ENCODE measurements around the gene AMH. TPM values are rescaled to one million over a fixed set of nuclear protein-coding genes. Genes with fewer than 3 reads are reported as not detected.

The AMH gene
- total and polyA plus RNA-seq, 9 donors = 1.5 to 13.3 (median 6.8) TPM

DNA sequence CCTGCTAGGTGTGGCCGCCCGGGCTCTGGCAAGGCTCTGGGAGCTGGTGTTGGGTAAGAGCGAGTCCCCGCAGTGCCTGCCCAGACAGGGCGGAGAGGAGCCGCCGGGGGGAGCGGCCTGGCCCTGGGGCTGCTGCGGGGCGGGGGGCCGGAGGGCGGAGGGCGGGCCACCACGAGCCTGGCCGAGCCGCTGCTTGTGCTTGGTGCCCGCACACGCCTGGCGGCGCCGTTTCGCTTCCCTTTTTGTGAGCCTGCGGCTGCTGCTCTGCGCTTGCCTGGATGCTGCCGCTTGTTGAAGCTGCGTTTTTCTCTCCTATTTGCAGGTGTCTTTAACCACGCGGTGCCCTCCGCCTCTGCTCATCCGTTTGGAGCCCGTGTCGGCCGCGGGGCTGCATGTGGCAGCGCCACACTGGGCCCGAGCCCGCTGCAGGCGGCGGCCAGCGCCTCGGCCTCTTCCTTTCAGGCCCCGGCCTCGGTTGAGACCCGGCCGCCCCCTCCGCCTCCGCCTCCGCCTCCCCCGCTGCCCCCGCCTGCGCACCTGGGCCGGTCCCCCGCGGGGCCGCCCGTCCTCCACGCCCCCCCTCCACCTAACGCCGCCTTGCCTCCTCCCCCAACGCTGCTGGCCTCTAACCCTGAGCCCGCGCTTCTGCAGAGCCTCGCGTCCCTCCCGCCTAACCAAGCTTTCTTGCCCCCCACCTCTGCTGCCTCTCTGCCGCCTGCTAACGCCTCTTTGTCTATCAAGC lies 21.5 kb upstream of the AMH start:
- Histone ChIP-seq H3K27me3 (ENCODE audit: control insufficient read depth, insufficient read depth, low read length) (no peaks in the 10 kb centered on the region), H3K4me1 (ENCODE audit: control insufficient read depth, insufficient read depth, low read length) (peaks cover 5% of the 10 kb centered on the region), H3K27ac (ENCODE audit: low read length) (no peak overlapping the region), H3K36me3 (ENCODE audit: control insufficient read depth, insufficient read depth, low read length) (peaks cover 81% of the 10 kb centered on the region), H3K9me3 (replicated peaks; ENCODE audit: control insufficient read depth, low read depth, low read length) (no peaks in the 10 kb centered on the region), H3K4me3 (ENCODE audit: low read length) (no peak overlapping the region)
- no peak for DNase-seq
- 81% methylated on average over 54 of the region's 67 CpGs for WGBS (ENCODE audit: insufficient coverage)

DNA sequence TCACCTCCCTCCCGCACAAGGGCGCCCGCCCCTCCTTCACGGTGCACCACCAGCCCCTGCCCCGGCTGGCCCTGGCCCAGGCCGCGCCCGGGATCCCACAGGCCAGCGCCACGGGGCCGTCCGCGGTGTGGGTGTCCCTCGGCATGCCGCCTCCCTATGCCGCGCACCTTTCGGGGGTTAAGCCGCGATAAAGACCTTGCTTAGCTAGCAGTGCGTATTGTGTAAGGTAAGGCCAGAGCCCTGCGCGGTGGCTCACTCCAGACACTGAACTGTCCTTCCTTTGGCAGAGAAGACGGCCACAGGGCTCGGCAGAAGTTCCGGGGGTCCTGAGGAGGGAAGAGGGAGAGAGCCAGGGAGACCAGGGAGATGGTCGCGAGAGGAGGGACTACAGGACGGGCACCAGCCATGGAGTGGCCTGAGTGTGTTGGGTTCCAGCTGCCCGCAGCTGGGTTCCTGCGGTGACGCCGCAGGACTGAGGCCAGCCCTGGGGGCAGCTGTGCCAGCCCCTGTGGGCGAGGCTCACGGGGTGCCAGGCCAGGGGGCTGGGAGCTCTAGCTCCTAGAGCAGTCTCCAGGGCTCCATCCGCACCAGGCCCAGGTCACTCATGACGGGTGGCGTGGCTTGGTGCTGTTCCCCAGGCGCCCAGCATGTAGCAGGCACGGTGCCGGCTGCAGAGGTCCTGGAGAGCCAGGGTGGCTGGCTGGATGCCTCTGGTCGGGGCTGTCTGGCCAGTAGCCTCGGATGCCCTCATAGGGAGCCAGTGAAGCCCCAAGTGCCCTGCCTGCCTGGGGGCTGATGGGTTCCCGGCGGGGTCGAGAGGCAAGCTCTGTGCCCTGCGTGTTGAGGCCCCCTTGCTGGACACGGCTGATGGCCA lies 20.7 kb upstream of the AMH start:
- no peak for DNase-seq
- Histone ChIP-seq H3K36me3 (ENCODE audit: control insufficient read depth, insufficient read depth, low read length) (peaks cover 83% of the 10 kb centered on the region), H3K27me3 (ENCODE audit: control insufficient read depth, insufficient read depth, low read length) (no peaks in the 10 kb centered on the region), H3K4me3 (ENCODE audit: low read length) (no peak overlapping the region), H3K9me3 (replicated peaks; ENCODE audit: control insufficient read depth, low read depth, low read length) (no peaks in the 10 kb centered on the region), H3K27ac (ENCODE audit: low read length) (no peak overlapping the region), H3K4me1 (ENCODE audit: control insufficient read depth, insufficient read depth, low read length) (peaks cover 5% of the 10 kb centered on the region)
- 92% methylated on average over 48 of the region's 48 CpGs for WGBS (ENCODE audit: insufficient coverage)

DNA sequence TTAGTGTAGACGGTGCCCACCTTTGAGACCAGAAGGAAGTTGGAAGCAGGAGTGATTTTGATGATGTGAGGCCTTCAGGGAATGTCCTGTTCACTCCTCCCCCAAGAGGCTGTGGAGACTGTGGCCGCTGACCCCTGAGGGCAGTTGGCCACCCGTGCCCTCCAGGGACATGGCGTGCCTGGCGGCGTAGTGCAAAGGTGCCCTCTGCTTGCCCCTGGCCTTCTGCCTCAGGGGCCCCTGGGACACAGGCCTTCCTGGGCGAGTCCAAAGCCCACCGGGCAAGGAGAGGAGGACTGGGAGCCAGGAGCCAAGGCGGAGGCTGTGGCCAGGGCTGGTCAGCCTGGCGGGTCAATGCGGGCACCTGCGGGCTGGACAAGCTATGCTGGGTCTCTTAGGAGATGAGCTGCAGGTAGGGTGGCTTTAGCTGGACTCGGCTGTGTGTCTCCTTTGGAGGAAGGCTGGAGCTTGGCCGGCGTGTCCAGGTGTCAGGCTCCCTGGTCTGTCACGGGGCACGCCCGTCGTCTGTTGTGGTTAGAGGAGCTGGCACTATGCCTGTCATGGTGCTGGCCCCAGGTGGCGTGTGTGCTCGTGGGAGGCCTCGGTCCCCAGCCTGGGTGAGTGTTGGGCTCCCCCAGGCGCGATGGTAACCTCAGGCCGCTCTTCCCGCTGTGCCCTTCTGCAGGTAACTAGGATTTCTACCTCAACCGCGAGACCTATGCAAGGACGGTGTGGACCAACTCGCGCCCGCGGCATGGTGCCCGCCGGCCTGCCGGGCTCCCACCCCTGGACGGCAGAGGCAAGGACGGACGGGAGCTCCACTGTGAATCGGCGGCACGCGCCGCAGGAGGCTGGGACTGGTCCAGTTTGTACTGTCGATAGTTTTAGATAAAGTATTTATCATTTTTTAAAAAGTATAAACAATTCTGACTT lies 19.8 kb upstream of the AMH start:
- H3K36me3 ChIP-seq (ENCODE audit: control insufficient read depth, insufficient read depth, low read length) = peaks cover 83% of the 10 kb centered on the region

DNA sequence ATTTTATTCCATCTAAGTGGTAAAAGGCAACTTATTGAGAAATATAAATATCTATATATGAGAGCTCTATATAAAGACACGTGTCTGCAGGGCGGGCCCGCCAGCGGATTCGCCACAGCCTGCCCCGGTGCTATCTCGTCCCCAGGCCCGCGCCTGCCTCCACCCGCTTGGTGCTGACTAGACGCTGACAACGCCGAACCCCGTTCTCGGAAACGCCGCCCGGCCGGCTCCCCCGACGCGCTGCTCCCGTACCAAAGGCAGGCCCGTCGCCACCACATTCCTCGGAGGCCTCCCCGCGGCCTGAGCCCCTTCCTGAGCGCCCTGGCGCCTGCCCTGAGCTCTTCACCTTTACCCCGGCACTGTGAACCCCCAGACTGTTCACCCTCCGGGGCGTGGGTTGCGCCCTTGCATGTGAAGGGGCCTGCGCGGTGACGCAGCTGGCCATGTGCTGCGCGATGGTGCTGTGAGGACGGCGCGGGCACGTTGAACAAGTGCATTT lies 19.0 kb upstream of the AMH start:
- H3K36me3 ChIP-seq (ENCODE audit: control insufficient read depth, insufficient read depth, low read length) = peaks cover 82% of the 10 kb centered on the region
- H3K4me1 ChIP-seq (ENCODE audit: control insufficient read depth, insufficient read depth, low read length) = peaks cover 9% of the 10 kb centered on the region
- DNase-seq = no peak

More for the DNA sequence above, 19.8 kb upstream of the AMH start:
- 90% methylated on average over 29 of the region's 45 CpGs for WGBS (ENCODE audit: insufficient coverage)
- no peak for DNase-seq
- no peaks in the 10 kb centered on the region for H3K9me3 ChIP-seq (replicated peaks; ENCODE audit: control insufficient read depth, low read depth, low read length)
- H3K4me1 ChIP-seq (ENCODE audit: control insufficient read depth, insufficient read depth, low read length) = peaks cover 5% of the 10 kb centered on the region
- no peak overlapping the region for H3K4me3 ChIP-seq (ENCODE audit: low read length)
- H3K27ac ChIP-seq (ENCODE audit: low read length) = no peak overlapping the region
- H3K27me3 ChIP-seq (ENCODE audit: control insufficient read depth, insufficient read depth, low read length) = no peaks in the 10 kb centered on the region

DNA sequence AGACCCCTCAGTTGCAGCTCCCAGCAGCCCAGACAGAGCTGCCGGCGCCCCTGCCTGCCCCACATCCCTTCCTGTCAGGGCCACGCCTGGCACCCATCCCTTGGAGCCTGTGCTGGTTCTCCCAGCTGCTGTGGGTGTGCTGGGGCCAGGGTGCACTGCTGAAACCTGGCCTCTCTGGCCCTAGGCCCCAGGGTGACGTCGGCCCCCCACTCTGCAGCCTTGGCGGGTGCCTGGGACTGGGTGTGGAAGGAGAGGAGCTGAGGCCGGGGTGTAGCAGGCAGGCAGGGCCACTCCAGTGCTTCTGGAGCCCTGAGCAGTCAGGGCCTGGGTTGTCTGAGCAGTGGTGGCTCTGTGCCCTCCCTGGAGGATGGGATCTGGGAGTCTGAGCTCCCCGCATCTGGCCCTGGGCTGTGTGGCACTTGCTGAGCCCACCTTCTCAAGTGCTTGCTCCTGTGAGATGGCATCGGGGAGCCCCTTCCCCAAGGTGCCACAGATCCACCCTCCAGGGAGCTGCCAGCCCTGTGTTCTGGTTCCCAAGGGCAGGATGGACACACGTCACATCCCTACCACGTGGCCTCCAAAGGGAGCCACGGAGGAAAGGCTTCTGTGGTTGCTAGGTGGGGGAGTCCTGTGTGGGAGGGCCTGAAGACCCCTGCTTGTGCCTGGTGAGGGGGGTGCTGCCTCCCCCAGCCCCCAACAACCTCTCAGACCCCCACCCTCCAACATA lies 18.2 kb upstream of the AMH start:
- peaks cover 13% of the 10 kb centered on the region for H3K4me1 ChIP-seq (ENCODE audit: control insufficient read depth, insufficient read depth, low read length)
- DNase-seq = no peak
- no peaks in the 10 kb centered on the region for H3K9me3 ChIP-seq (replicated peaks; ENCODE audit: control insufficient read depth, low read depth, low read length)
- H3K27ac ChIP-seq (ENCODE audit: low read length) = no peak overlapping the region
- no peaks in the 10 kb centered on the region for H3K27me3 ChIP-seq (ENCODE audit: control insufficient read depth, insufficient read depth, low read length)
- peaks cover 73% of the 10 kb centered on the region for H3K36me3 ChIP-seq (ENCODE audit: control insufficient read depth, insufficient read depth, low read length)
- no peak overlapping the region for H3K4me3 ChIP-seq (ENCODE audit: low read length)
- WGBS (ENCODE audit: insufficient coverage) = 70% methylated on average over 5 of the region's 12 CpGs

More for the DNA sequence above, 19.0 kb upstream of the AMH start:
- Histone ChIP-seq H3K27me3 (ENCODE audit: control insufficient read depth, insufficient read depth, low read length) (no peaks in the 10 kb centered on the region), H3K9me3 (replicated peaks; ENCODE audit: control insufficient read depth, low read depth, low read length) (no peaks in the 10 kb centered on the region), H3K4me3 (ENCODE audit: low read length) (no peak overlapping the region), H3K27ac (ENCODE audit: low read length) (no peak overlapping the region)
- 91% methylated on average over 42 of the region's 43 CpGs for WGBS (ENCODE audit: insufficient coverage)

DNA sequence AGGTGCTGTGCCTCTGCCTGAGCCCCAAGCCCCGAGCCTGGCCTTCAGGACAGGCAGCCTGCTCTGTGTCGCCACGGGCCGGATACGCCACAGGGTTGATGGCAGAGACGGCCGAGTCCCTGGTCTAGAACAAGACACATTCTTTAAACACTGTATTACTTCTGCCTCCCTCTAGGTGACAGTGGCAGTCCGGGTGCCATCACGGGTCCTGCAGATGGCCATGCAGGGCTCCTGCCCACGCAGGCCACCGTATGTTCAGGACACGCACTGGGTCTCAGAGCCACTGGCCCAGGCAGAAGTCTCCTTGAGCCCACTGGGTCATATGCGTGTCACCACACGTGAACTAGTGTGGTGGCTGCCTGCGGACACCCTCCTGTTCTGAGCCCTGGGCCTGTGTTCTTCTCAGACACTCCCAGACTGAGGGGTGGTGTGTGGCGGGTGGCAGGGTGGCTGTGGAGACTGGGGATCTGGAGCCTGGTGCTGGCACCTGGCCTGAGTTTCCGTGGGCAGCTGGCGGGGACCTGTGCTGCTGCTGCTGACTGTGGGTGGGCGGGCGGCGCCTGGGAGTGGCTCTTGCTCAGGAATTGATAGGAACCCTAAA lies 17.4 kb upstream of the AMH start:
- Histone ChIP-seq H3K27ac (ENCODE audit: low read length) (no peak overlapping the region), H3K4me1 (ENCODE audit: control insufficient read depth, insufficient read depth, low read length) (peaks cover 13% of the 10 kb centered on the region), H3K36me3 (ENCODE audit: control insufficient read depth, insufficient read depth, low read length) (peaks cover 68% of the 10 kb centered on the region), H3K4me3 (ENCODE audit: low read length) (no peak overlapping the region), H3K9me3 (replicated peaks; ENCODE audit: control insufficient read depth, low read depth, low read length) (no peaks in the 10 kb centered on the region), H3K27me3 (ENCODE audit: control insufficient read depth, insufficient read depth, low read length) (no peaks in the 10 kb centered on the region)
- WGBS (ENCODE audit: insufficient coverage) = 67% methylated on average over 20 of the region's 21 CpGs
- DNase-seq = no peak

DNA sequence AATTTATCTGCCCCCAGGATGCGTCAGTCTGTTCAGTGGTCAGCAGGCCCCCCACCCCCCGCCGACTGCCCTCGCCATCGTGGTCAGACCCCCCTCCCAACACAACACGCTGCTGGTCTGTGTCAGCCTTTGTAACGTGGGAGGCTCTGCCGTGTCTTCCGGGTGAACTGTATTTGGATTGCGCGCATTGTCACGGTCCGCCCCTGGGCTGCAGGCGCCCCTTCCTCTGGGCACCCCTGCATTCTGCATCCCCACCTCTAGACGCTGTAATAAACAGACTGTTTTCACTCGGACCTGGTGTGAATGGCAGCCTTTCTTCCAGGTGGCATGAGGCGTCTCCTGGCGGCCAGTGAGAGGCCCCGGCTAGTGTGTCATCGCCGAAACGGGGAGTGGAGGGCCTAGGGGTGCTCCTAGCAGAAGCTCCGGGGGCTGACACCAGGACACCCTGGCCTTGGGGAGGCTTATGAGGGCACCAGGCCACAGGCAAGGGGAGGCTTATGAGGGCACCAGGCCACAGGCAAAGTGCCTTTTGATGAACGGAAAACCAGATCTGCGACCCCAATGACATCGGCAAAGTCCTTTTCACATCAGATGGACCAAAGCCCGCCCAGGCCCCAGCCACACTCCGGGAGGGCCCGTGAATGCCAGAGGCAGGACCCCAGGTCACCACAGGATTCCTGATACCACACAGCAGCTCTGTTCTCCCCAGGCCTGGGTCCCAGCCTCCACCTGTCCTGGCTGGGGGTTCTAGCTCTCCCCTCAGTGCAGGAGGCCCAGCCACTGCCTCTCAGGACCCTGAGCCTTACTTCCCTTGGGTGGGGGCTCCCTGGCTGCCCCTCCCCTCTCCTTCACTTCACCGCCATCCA lies 16.6 kb upstream of the AMH start:
- Histone ChIP-seq H3K36me3 (ENCODE audit: control insufficient read depth, insufficient read depth, low read length) (peaks cover 69% of the 10 kb centered on the region), H3K9me3 (replicated peaks; ENCODE audit: control insufficient read depth, low read depth, low read length) (no peaks in the 10 kb centered on the region), H3K27ac (ENCODE audit: low read length) (no peak overlapping the region), H3K27me3 (ENCODE audit: control insufficient read depth, insufficient read depth, low read length) (no peaks in the 10 kb centered on the region), H3K4me3 (ENCODE audit: low read length) (no peak overlapping the region), H3K4me1 (ENCODE audit: control insufficient read depth, insufficient read depth, low read length) (peaks cover 18% of the 10 kb centered on the region)
- WGBS (ENCODE audit: insufficient coverage) = 66% methylated on average over 22 of the region's 30 CpGs
- no peak for DNase-seq

DNA sequence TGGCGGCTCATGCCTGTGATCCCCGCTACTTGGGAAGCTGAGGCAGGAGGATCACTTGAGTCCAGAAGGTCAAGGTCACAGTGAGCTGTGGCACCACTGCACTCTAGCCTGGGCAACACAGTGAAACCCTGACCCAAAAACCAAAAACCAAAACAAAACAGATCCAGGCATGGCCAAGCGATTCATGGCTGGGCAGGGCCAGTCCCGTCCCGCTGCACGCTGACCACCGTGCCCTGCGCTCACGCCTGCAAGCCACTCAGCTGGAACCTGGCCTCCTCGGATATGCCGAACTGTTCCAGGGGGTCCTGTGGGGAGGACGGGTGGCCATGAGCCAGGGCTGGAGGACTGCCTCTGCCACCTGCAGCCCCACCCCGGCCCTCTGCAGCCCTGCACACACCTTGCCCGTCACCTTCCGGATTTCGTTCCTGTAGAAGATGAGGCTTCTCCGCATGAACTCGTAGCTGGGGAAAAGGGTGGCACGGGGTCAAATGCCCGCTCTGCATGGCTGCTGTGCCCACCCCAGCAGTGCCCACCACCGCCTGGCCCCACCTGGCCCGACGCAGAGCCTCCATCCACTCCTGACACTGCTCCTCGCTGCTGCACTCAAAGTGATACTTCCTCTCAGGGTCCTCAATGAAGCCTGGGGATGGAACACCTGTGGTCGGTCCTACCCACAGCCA lies 15.4 kb upstream of the AMH start:
- DNase-seq = no peak
- no peak overlapping the region for H3K27ac ChIP-seq (ENCODE audit: low read length)
- H3K4me1 ChIP-seq (ENCODE audit: control insufficient read depth, insufficient read depth, low read length) = peaks cover 29% of the 10 kb centered on the region
- no peaks in the 10 kb centered on the region for H3K9me3 ChIP-seq (replicated peaks; ENCODE audit: control insufficient read depth, low read depth, low read length)
- H3K36me3 ChIP-seq (ENCODE audit: control insufficient read depth, insufficient read depth, low read length) = peaks cover 70% of the 10 kb centered on the region
- WGBS (ENCODE audit: insufficient coverage) = 89% methylated on average over 19 of the region's 25 CpGs
- no peaks in the 10 kb centered on the region for H3K27me3 ChIP-seq (ENCODE audit: control insufficient read depth, insufficient read depth, low read length)
- no peak overlapping the region for H3K4me3 ChIP-seq (ENCODE audit: low read length)
